ENCODE results near the gene CD99L2.
"Not testable (repeated sequence)": the region's sequence is repeated elsewhere in the genome, so short reads cannot be mapped to it uniquely, and the experiment has no call there.

Gene CD99L2

DNA sequence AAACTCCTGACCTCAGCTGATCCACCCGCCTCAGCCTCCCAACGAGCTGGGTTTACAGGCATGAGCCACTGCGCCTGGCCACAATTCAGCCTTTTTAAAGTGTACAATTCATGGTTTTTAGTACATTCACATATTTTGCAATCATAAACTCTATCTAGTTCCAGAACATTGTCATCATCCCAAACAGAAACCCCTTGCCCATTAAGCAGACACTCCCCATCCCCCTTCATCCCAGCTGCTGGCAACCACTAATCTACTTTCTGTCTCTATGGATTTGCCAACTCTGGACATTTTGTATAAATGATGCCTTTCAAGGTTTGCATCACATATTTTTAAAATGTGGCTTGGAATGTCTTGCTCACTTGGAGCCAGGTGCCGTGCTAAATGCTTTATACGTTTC is 4.5 kb downstream of the CD99L2 start:
- DNase-seq: no peak

DNA sequence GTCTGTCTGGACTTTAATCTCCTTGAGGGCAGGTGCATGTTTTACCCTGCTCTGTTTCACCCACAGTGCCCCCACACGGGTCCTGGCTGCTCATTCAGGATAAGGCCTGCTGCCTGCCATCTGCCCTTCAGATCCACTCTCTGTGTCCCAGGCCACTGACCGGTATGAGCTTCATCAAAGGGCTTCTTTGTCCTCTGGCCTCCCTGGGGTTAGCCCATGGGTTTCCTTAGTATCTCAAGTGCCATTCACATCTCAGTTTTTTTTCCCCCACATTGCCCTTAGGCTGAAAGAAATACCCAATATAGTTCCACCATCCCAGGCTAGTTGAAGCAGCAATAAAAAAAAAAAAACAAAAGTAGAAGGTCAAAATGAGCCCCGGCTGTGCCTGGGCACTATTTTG is 9.3 kb downstream of the CD99L2 start:
- DNase-seq: no peak

DNA sequence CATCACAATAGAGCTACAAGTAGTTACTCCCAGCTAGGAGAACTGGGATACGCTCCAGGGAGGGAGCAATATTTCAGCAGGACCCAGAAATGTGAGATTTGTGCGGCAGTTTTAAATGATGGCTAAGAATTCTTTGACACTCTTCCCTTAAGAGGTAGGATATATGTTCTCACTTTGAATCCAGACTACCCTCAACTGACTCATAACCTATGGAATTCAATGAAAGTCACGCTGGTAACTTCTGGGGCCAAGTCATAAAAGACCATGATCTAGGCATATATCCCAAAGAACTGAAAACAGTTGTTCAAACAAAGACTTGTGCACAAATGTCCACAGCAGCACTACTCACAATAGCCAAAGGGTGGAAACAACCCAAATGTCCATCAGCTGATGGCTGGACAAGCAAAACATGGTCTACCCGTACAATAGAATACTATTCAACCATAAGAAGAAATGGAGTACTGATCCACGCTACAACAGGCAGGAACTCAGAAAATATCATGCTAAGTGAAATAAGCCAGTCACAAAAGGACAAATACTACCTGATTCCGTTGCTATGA is 10.5 kb downstream of the CD99L2 start:
- no peak for DNase-seq

DNA sequence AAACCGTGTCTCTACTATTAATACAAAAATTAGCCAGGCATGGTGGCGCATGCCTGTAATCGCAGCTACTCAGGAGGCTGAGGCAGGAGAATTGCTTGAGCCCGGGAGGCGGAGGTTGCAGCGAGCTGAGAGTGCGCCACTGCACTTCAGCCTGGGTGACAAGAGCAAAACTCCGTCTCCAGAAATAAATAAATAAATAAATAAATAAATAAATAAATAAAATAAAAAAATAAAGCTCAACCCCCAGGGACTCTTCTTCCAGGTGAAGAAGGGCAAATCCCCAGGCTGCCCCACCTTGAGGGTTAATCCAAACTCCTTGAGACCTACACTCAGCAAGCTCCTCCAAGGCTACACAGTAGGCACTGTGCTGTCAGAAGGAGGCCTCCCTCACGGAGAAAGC is 11.2 kb downstream of the CD99L2 start:
- DNase-seq: not testable (repeated sequence)

DNA sequence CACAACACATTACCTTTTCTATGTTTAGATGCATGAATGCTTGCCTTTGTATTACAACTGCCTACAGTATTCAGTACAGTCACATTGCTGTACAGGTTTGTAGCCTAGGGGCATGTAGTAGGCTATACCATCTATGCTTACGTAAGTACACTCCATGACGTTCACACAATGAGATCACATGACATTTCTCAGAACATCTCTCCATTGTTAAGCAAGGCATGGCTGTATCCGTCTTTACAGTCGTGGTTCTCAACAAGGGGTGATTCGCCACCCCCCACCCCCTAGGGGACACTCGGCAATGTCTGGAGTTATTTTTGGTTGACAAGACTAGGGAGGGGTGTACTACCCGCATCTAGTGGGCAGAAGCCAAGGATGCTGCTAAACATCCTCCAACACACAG is 12.1 kb downstream of the CD99L2 start:
- no peak for DNase-seq

DNA sequence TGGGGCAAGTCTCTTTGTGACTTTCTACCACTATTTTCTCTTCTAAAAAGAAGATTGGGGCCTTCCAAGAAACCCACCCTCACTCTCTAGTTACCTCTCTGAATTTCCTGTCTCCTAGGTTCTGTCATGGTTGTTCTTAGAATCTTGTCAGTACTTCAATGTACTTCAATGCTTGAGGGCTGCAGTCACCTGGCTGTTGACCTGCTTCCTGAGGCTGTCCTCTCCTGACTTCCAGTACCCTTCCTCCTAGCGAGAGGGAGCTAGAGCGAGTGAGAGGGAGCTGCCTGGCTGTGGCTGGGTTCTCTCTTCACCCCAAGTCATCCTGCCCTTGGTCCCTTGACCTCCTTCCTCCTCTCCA is 17.7 kb downstream of the CD99L2 start:
- no peak for DNase-seq

DNA sequence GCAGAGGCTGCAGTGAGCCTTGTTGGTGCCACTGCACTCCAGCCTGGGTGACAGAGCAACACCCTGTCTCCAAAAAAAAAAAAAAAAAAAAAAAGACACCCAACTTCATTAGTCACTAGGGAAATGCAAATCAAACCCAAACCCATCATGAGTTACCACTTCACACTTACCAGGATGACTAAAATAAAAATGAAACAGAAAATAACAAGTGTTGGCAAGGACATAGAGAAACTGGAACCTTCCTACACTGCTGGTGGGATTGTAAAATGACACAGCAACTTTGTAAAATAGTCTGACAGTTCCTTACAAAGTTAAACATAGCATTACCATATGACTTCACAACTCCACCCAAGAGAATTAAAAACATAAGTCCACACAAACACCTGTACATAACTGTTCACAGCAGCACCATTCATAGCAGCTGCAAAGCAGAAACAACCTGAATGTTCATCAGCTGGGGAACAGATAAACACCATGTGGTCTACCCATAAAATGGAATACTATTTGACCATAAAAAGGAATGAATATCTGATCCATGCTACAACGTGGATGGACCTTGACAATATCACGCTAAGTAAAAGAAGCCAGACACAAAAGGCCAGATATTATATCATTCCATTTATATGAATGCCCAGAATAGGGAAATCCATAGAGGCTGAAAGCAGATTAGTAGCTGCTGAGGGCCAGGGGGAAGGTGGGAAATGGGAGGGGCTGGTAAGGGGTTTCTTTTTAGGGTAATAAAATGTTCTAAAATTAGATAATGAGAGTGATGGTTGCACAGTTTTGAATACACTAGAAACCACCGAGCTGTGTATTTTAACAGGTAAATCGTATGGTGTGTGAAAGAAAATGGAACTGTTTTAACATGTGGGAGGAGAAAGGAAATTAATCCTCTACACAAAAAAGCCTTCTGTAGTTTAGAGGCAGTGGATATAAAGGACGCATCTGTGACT is 18.3 kb downstream of the CD99L2 start:
- DNase-seq: no peak

DNA sequence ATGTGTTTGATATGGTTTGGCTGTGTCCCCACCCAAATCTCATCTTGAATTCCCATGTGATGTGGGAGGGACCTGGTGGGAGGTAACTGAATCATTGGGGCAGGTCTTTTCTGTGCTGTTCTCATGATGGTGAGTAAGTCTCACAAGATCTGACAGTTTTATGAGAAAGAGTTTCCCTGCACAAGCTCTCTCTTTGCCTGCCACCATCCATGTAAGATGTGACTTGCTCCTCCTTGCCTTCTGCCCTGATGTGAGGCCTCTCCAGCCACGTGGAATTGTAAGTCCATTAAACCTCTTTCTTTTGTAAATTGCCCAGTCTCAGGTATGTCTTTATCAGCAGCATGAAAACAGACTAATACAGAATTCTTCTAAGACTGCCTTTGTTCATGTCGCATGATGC is 22.8 kb downstream of the CD99L2 start:
- not testable (repeated sequence) for DNase-seq

DNA sequence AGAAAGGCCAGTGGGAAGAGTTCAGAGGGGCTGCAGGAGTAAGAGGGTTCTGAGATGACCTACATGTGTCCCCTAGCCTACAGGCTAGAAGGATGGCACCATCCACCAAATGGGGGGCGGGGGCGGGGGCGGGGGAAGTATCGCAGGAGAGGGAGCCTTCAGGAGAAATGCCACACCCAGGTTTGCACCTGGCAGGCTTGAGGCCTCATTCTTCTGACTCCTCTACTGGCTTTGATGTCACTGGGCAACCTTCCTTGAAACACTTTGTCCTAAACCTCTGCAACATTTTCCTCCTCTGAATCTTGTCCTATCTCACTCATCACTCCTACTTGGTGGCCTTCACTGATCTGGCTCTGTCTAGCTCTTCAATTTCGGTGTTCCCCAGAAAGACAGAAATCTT is 24.0 kb downstream of the CD99L2 start:
- DNase-seq: no peak

DNA sequence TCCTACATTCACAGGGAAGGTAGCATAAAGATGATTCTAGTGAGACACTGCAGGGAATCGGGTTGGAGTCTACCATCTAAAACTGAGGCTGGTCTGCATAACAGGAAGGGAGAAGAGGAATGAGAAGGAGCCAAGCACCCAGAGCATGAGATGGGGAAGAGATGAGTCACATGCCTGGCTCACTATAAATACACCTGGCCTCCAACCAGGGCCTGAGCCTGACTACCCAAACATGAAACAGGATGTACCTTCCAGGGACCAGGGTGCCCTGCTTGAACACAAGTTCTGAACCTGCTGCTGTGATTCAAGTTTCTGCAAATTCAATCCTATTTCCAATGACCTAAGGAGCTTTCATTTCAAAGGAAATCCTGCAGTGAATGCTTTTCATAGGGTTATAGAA is 24.9 kb downstream of the CD99L2 start:
- DNase-seq: no peak

DNA sequence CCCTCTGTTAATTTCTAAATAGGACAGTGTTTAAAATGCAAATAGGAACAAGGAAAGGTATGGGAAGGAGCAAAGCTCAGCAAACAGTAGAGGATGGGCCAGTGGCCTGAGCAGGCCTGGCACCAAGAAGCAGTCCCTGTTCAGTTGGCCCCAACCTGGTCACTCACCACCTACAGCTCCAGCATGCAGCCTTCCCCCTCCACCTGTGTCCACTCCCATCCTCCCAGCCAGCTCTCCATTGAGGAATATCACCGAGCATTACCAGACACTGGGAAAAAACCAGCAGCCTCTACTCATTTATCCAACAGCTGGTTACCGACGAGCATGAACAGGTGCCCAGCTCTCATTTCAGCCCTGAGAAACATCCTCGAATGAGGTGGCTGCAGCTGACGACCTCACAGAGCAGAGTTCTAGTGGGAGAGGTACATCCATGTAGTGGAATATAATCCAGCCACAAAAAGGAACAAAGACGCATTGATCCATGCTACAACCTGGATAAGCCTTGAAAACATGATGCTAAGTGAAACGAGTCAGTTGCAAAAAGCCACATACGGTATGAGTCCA is 25.6 kb downstream of the CD99L2 start:
- no peak for DNase-seq

DNA sequence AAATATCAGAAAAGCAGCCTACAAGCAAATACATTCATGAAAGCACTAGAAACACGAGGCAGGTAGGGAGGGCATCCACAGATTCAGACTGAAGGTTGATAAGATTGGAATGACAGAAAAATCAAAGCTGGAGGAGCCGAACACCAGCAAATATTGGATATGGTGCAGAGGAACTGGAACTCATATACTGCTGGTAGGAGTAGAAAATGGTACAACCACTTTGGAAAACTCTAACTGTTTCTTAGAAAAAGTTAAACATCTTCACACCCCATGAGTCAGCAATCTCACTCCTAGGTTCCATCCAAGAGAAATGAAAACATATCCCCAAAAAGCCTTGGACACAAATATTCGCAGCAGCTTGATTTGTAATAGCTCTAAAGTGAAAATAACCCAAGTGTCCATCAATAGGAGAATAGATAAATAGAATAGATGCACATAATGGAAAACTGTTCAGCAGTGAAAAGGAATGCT is 27.1 kb downstream of the CD99L2 start:
- no peak for DNase-seq

DNA sequence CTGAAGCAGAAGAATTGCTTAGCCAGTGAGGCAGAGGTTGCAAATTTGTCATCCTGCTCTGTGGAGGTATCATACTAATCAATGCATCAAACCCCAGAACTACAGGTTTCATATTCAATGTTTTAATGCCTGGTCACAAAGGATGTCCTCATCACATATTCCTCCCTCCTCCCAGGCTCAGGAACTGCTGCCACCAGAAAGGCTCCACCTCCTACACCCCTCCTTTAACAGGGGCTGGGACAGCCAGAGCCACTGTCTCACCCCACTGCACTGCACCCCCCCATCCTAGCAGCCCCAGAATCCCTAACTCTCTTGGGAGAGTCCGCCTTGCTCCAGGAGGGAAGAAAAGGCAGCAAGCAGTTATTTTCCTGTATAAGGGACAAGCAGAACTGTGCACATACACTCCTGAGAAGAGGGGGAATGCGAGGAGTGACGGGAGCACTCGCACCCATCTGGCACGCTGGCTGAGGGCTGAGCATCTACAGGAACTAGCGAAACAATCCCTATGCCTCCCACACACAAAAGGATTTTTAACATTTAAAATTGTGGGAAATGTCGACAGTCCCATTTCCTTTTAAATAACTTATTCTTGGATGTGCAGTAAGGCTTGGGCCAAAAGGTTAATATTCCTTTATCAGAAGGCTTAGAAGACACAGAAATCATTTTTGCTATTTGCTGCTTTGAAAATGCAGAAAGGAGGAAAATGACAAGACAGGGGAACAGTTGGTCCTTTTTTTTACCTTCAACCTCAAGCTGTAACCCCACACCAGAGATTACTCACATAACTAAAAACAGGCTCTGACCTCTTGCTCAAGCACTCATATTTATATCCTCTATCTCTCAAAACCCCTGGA is 27.8 kb downstream of the CD99L2 start:
- no peak for DNase-seq

DNA sequence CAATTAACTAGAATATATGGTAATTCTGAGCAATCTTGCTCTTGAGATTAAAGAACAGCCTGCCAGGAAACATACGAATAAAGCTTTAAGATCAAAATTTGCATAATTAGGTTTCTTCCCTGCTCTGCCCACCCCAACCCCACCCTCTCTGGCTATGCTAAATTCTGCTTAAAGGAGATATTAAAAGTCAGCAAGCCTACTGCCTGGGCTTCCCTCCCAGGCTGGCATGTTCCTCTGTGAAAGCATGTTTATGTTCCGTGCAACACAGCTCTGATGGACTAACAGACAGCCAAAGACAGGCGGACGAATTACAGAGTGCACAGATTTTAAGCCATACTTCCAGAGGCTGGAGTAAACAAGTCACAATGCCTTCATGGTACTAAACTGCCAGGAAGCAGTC is 28.4 kb downstream of the CD99L2 start:
- DNase-seq: no peak

DNA sequence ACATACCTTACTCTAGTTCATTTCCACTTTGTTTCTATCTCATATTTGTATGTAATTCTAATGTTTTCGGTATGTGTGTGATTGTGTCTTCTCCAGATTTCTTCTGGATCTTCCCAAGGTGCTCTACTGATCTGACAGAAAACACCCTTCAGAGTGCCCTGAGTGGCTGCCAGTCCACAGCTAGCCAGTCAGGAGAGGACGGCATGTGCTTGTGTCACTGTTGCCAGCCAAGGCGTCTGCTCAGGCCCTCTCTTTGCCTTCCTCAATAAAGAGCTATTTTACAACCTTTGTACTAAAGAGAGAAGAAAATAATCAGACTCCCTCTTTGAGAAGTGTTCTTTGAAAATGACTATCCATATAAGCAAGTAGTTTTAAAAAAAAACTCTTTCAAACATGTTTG is 29.0 kb downstream of the CD99L2 start:
- no peak for DNase-seq

DNA sequence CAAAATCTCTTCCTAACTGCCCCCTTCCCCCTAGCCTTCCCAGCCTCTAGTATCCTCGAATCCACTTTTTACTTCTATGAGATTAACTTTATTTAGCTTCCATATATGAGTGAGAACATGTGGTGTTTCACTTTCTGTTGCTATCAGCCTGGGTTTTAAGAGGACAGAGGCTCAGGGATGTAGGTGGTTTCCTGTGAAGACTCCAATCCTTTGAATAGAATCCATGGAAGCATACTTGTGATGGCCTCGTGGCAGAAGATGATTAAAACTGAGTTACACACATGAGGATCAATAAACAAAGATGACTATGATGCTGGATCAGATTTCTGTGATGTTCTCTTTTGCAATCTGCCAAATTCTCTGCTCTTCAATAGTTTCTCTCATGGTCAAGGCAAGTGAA is 29.8 kb downstream of the CD99L2 start:
- no peak for DNase-seq

DNA sequence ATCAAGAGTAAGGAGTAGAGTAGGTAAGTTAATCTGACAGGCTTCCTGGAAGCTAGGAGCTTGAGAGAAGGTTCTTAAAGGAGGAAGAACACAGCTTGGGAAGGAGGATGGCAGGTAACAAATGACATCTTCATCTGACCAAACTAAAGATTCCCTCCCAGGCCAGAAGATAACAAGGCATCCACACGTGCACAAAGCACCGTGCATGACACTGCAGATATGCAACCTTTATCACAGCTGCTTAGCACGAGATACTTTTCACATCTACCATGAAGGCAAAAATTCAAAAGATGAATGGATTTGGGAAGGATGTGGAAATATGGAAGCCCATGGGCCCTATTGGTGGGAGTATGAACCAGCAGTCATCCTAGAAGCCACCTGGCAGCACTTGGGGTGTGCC is 34.3 kb downstream of the CD99L2 start:
- DNase-seq: no peak

DNA sequence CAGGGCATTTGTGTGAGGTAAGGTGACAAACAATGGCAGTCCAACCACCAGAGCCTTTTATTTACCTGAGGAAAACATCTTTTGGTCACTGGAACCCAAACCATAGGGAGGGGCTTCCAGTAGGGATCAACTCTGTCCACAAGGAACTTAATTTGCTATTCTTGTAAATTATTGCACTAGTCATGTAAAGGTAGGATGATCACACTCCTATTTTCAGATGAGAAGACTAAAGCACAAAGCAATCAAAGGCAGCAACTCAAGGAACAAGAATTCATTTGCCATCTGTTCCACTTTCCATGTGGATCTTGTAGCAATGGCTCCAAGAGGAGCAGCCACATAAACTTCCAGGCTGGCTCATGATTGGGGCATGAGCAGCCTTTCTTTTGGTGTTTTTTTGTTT is 35.3 kb downstream of the CD99L2 start:
- DNase-seq: no peak

DNA sequence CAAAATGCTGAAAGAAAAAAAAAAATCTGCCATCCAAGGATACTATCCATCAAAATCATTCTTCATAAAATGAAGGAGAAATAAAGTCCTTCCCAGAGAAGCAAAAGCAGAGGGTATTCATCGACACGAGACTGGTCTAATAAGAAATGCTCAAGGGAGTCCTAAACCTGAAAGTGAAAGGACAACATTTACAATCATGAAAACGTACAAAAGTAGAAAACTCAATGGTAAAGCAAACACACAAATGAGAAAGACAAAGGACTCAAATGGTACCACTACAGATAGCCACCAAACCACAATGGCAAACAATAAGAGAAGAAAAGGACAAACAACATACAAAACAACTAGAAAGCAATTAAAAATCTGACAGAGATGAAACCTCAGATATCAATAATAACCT is 41.0 kb downstream of the CD99L2 start:
- no peak for DNase-seq

DNA sequence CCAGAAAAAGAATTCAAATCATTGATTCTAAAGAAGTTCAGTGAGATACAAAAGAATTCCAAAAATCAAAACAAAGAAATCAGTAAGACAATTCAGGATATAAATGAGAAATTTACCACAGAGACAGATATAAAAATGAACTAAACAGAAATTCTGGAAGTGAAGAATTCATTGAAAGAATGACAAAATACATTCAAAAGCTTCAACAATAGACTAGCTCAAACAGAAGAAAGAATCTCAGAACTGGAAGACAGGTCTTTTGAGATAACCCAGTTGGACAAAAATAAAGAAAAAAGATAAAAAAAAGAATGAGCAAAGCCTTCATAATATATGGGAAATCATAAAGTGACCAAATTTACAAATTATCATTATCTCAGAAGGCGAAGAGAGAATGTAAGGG is 41.7 kb downstream of the CD99L2 start:
- no peak for DNase-seq

DNA sequence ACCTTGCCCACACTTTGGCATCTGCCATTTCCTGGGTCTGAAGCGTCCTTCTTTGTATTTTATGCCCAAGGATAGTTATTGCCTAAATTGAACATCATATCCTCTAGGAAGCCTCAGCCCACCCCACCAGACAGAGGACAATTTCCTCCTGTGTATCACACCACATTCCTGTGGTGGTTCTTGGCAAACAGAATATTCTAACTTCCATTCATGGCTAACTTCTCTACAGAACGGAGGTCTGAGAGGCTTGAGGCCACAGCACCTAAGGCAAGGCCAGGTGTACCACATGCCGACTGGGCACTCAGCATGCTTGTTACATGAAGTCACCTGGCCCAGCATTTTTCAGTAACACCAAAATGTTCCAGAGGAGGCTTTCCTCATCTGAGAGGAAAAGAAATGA is 42.4 kb downstream of the CD99L2 start:
- no peak for DNase-seq

DNA sequence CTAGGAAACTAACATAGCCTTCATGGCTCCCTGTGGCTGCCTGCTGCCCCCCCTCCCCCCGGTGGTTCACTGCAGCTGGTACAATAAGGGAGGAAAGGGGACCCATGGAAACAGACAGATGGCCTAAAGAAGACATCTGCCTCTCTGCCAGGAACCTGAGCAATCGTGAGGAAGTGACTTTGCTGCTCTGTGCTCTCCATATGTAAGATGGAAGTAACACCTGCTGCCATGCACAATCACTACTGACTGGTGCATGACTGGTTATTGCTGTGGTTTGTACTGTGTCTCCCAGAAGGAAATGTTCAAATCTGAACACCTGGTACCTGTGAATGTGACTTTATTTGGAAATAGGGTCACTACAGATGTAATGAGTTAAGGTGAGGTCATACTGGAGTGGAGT is 43.6 kb downstream of the CD99L2 start:
- no peak for DNase-seq

DNA sequence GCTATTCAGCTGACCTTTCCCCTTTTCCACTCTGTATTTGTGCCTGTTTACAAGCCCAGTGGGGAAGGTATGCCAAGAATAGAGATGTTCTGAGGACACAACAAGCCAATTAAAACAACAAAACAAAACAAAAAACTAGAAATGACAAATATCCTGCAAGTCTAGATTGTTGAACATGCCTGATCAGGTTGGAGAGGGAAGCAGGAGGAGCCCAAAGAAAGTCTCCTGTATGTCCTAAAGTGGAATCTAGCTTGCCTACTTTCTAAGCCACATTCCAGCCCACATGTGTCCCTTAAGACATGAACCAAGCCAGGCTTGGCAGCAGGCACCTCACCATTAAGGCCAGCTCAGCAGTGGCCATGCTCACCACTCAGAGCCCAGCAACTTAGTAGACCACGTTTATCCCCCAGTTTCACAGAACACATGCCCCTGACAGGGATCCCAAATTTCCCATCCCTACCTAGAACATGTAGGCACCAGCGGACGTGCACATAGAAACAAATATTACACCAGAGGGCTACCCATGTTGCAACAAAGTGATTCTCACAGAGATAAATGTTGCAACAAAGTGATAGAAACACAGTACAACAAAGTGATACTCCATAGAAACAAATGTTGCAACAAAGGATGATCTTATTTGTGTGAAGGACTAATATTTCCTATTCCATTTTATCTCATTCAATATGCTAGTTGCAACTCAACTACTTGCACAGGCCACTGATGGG is 48.3 kb downstream of the CD99L2 start:
- no peak for DNase-seq
